NCI-H748 (cell line): ENCODE results near the gene CNST.
A peak's percentile ranks its signal among the peaks of the same experiment; 100 is the strongest.
"Not testable (repeated sequence)": the region's sequence is repeated elsewhere in the genome, so short reads cannot be mapped to it uniquely, and the experiment has no call there.

Source experiments
- DNase-seq: peaks from one replicate; lab custom pipeline; 2025; ENCODE audit not compliant: unreplicated experiment; lab: John Stamatoyannopoulos, UW

The CNST gene

GRCh38 chr1:246659594-246660140 is 93.4 kb downstream of the CNST start:
- DNase-seq: no peak

GRCh38 chr1:246661451-246661850 is 95.2 kb downstream of the CNST start:
- peak; percentile 49 for DNase-seq

- no peak for DNase-seq
These were observed 101.5 kb downstream of the CNST start for GRCh38 chr1:246667773-246668172.

- DNase-seq: no peak
These were observed 103.4 kb downstream of the CNST start for GRCh38 chr1:246669659-246670058.

- DNase-seq: no peak
These were observed 107.8 kb downstream of the CNST start for GRCh38 chr1:246674049-246674448.

GRCh38 chr1:246677842-246678241 is 111.6 kb downstream of the CNST start:
- DNase-seq: no peak

- DNase-seq: no peak
These were observed 112.8 kb downstream of the CNST start for GRCh38 chr1:246678816-246679793.

- no peak for DNase-seq
These were observed 113.5 kb downstream of the CNST start for GRCh38 chr1:246679794-246680177.

GRCh38 chr1:246680190-246680589 is 113.9 kb downstream of the CNST start:
- no peak for DNase-seq

GRCh38 chr1:246680696-246681130 is 114.5 kb downstream of the CNST start:
- no peak for DNase-seq

GRCh38 chr1:246681900-246682895 is 115.9 kb downstream of the CNST start:
- DNase-seq: no peak

GRCh38 chr1:246683521-246683920 is 117.3 kb downstream of the CNST start:
- no peak for DNase-seq

GRCh38 chr1:246687002-246687401 is 120.7 kb downstream of the CNST start:
- no peak for DNase-seq

GRCh38 chr1:246689409-246690008 is 123.3 kb downstream of the CNST start:
- DNase-seq: peak; percentile 82

GRCh38 chr1:246690100-246690499 is 123.8 kb downstream of the CNST start:
- DNase-seq: peak; percentile 27

- DNase-seq: no peak
These were observed 125.6 kb downstream of the CNST start for GRCh38 chr1:246691622-246692495.

GRCh38 chr1:246694213-246694895 is 128.1 kb downstream of the CNST start:
- DNase-seq: not testable (repeated sequence)

GRCh38 chr1:246695136-246695535 is 128.9 kb downstream of the CNST start:
- no peak for DNase-seq

GRCh38 chr1:246695666-246696065 is 129.4 kb downstream of the CNST start:
- DNase-seq: no peak
